Fibroblast of skin of scalp (primary cell): ENCODE results near the gene TTLL11.
A peak's percentile ranks its signal among the peaks of the same experiment; 100 is the strongest.

Experiments used
- DNase-seq: peaks from one replicate; pipeline ENCODE4 v3.0.0-alpha.2; 2013

TTLL11 gene

GRCh38 chr9:121823451-121824169 lies 269.5 kb downstream of the TTLL11 start:
- DNase-seq: no peak

GRCh38 chr9:121822093-121823085 lies 270.7 kb downstream of the TTLL11 start:
- DNase-seq: no peak

- DNase-seq: no peak
These were observed 271.8 kb downstream of the TTLL11 start for GRCh38 chr9:121821326-121821725.

- DNase-seq: no peak
These were observed 272.7 kb downstream of the TTLL11 start for GRCh38 chr9:121820286-121821005.

GRCh38 chr9:121819428-121820231 lies 273.5 kb downstream of the TTLL11 start:
- peak; percentile 32 for DNase-seq

GRCh38 chr9:121818841-121819427 lies 274.2 kb downstream of the TTLL11 start:
- DNase-seq: no peak

- no peak for DNase-seq
These were observed 275.0 kb downstream of the TTLL11 start for GRCh38 chr9:121818016-121818661.

GRCh38 chr9:121817476-121817875 lies 275.6 kb downstream of the TTLL11 start:
- no peak for DNase-seq

GRCh38 chr9:121816845-121817450 lies 276.2 kb downstream of the TTLL11 start:
- no peak for DNase-seq

GRCh38 chr9:121816449-121816817 lies 276.7 kb downstream of the TTLL11 start:
- no peak for DNase-seq

- DNase-seq: no peak
These were observed 277.3 kb downstream of the TTLL11 start for GRCh38 chr9:121815546-121816448.

GRCh38 chr9:121815084-121815483 lies 278.0 kb downstream of the TTLL11 start:
- DNase-seq: no peak

GRCh38 chr9:121814594-121814993 lies 278.5 kb downstream of the TTLL11 start:
- no peak for DNase-seq

GRCh38 chr9:121813519-121814210 lies 279.4 kb downstream of the TTLL11 start:
- DNase-seq: no peak

- DNase-seq: no peak
These were observed 280.9 kb downstream of the TTLL11 start for GRCh38 chr9:121812159-121812735.

GRCh38 chr9:121811751-121812150 lies 281.4 kb downstream of the TTLL11 start:
- no peak for DNase-seq

- no peak for DNase-seq
These were observed 282.0 kb downstream of the TTLL11 start for GRCh38 chr9:121811140-121811539.

GRCh38 chr9:121810489-121810888 lies 282.6 kb downstream of the TTLL11 start:
- no peak for DNase-seq
